DND-41 (cell line): ENCODE measurements around the gene RNF213.

Experiments
- ATAC-seq: fragments of 200-7000 bp; cut with Tn5 transposase; 3 replicates; pipeline ENCODE4 v1.9.1; 2021; ENCODE audit warnings: low read depth; ENCODE audit not compliant: insufficient read depth
- DNase-seq: peaks from one replicate; pipeline ENCODE4 v3.0.0-alpha.2; 2020
- H2AFZ ChIP-seq: 2 replicates; pipeline ENCODE4 v1.6.0; 2012; ENCODE audit warnings: low read depth, low read length
- H3K27ac ChIP-seq: 2 replicates; pipeline ENCODE4 v1.5.1; 2012; ENCODE audit warnings: low read length, inconsistent platforms
- H3K27me3 ChIP-seq: fragments of 200-600 bp; sonication (generic); 2 replicates; pipeline ENCODE4 v1.6.0; 2012; ENCODE audit warnings: low read length, mild to moderate bottlenecking, inconsistent platforms; ENCODE audit not compliant: insufficient read depth, poor library complexity
- H3K36me3 ChIP-seq: 2 replicates; pipeline ENCODE4 v1.5.1; 2012; ENCODE audit warnings: low read length, inconsistent platforms; ENCODE audit not compliant: insufficient read depth
- H3K4me1 ChIP-seq: 2 replicates; pipeline ENCODE4 v1.5.1; 2012; ENCODE audit warnings: mild to moderate bottlenecking, low read length; ENCODE audit not compliant: insufficient read depth
- H3K4me2 ChIP-seq: 2 replicates; pipeline ENCODE4 v1.6.0; 2012; ENCODE audit warnings: mild to moderate bottlenecking, moderate library complexity, low read length, inconsistent platforms; ENCODE audit not compliant: insufficient read depth
- H3K4me3 ChIP-seq, 2 experiments: fragments of 200-600 bp in 1 of 2; shearing (Covaris generic) in 1 of 2; 2 replicates each; pipeline ENCODE4 v1.5.1; 2012 to 2016; ENCODE audit warnings: inconsistent platforms in 2 of 2, low read length in 2 of 2, mild to moderate bottlenecking in 2 of 2, low read depth in 1 of 2, moderate library complexity in 1 of 2
- H3K79me2 ChIP-seq: 2 replicates; pipeline ENCODE4 v1.6.0; 2012; ENCODE audit warnings: low read length, inconsistent platforms; ENCODE audit not compliant: insufficient read depth
- H3K9ac ChIP-seq: 2 replicates; pipeline ENCODE4 v1.6.0; 2012; ENCODE audit warnings: low read depth, mild to moderate bottlenecking, inconsistent platforms, low read length, moderate library complexity
- H3K9me3 ChIP-seq: 2 replicates; pipeline ENCODE4 v1.5.1; 2012; ENCODE audit warnings: low read length, moderate library complexity, mild to moderate bottlenecking, inconsistent platforms; ENCODE audit not compliant: insufficient read depth, severe bottlenecking
- H4K20me1 ChIP-seq: 2 replicates; pipeline ENCODE4 v1.6.0; 2012; ENCODE audit warnings: low read length; ENCODE audit not compliant: insufficient read depth
- CTCF ChIP-seq: IDR thresholded peaks from 2 replicates; pipeline ENCODE4 v1.5.1; 2012; ENCODE audit warnings: borderline replicate concordance, low read length, moderate library complexity, mild to moderate bottlenecking; ENCODE audit not compliant: poor library complexity, severe bottlenecking; ENCODE audit errors: extremely low read depth
- EZH2 ChIP-seq: IDR thresholded peaks from 3 replicates; pipeline ENCODE4 v1.6.1; 2012; ENCODE audit warnings: borderline replicate concordance, low read depth, mild to moderate bottlenecking, moderate library complexity, low read length, inconsistent platforms; ENCODE audit not compliant: severe bottlenecking

RNF213 gene

GRCh38 chr17:80367503-80367902, 106.9 kb downstream of the RNF213 start:
- no peaks in the 10 kb centered on the region for H3K9me3 ChIP-seq
- ATAC-seq (no peak), DNase-seq (no peak)
- no peak overlapping the region for H3K9ac ChIP-seq
- H4K20me1 ChIP-seq: no peaks in the 10 kb centered on the region; the same call in 1 of the 2 replicates
- H2AFZ ChIP-seq: no peak overlapping the region
- H3K36me3 ChIP-seq: peaks cover 92% of the 10 kb centered on the region
- no peak overlapping the region for H3K4me2 ChIP-seq
- no peak overlapping the region for H3K27ac ChIP-seq
- no peak overlapping the region for H3K4me3 ChIP-seq
- H3K79me2 ChIP-seq: no peaks in the 10 kb centered on the region
- no peaks in the 10 kb centered on the region for H3K4me1 ChIP-seq
- H3K27me3 ChIP-seq: no peaks in the 10 kb centered on the region
- TF ChIP-seq CTCF: no peak
- no peak for TF ChIP-seq EZH2

- TF ChIP-seq CTCF (no peak), EZH2 (no peak)
- Histone ChIP-seq H3K27me3 (no peaks in the 10 kb centered on the region), H3K27ac (no peak overlapping the region), H3K79me2 (no peaks in the 10 kb centered on the region), H3K36me3 (peaks cover 92% of the 10 kb centered on the region), H4K20me1 (no peaks in the 10 kb centered on the region), H2AFZ (no peak overlapping the region), H3K9me3 (no peaks in the 10 kb centered on the region), H3K4me3 (no peak overlapping the region), H3K4me1 (no peaks in the 10 kb centered on the region), H3K4me2 (no peak overlapping the region), H3K9ac (no peak overlapping the region)
- DNase-seq (no peak), ATAC-seq (no peak)
These were observed 110.5 kb downstream of the RNF213 start for GRCh38 chr17:80371196-80371595.

GRCh38 chr17:80372456-80372855, 111.8 kb downstream of the RNF213 start:
- DNase-seq (no peak), ATAC-seq (no peak)
- no peaks in the 10 kb centered on the region for H4K20me1 ChIP-seq
- TF ChIP-seq CTCF (no peak), EZH2 (no peak)
- H3K4me1 ChIP-seq: no peaks in the 10 kb centered on the region
- H3K36me3 ChIP-seq: peaks cover 94% of the 10 kb centered on the region
- H2AFZ ChIP-seq: no peak overlapping the region
- no peak overlapping the region for H3K4me2 ChIP-seq
- no peak overlapping the region for H3K9ac ChIP-seq
- H3K4me3 ChIP-seq: no peak overlapping the region
- no peaks in the 10 kb centered on the region for H3K27me3 ChIP-seq
- no peak overlapping the region for H3K27ac ChIP-seq
- no peaks in the 10 kb centered on the region for H3K79me2 ChIP-seq
- H3K9me3 ChIP-seq: no peaks in the 10 kb centered on the region
